ENCODE results near the gene TSPAN33.

DNA sequence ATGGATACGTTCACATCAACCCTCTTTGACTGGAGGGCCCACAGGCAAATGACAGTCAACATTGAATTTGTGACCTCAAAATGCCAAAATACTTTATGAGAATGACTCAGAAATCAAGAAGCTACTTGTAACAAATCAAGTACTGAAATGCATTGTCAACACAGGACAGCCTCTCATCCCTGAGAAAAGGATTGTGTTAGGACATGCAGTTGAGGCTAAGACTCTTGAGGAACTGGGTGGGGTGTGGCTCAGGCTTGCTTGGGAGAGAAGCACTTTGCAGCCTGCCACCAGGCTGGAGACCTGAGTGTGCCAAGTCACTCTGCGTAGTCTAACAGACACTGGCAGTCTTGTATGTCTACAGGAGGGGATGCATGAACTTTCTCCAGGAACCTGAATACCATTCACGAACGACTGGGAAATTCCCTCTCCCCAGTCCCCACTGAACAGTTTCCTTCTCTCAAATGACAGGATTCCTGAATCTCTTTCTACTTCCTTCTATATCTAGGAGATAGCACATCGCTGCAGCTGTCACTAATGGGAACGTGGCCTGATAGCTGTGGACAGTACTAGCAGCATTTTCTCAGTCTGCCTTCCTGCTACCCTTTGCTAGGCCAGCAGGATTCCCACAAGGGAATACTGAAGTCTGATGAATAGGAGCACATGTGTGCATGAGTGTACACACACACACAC lies 40.6 kb downstream of the TSPAN33 start:
- TF ChIP-seq EP300 (IDR thresholded peaks at IDR 0.05; ENCODE audit: low read depth), result no peak
- TF ChIP-seq POLR2A (IDR thresholded peaks at IDR 0.05), result no peak
- TF ChIP-seq, protein P1, sequence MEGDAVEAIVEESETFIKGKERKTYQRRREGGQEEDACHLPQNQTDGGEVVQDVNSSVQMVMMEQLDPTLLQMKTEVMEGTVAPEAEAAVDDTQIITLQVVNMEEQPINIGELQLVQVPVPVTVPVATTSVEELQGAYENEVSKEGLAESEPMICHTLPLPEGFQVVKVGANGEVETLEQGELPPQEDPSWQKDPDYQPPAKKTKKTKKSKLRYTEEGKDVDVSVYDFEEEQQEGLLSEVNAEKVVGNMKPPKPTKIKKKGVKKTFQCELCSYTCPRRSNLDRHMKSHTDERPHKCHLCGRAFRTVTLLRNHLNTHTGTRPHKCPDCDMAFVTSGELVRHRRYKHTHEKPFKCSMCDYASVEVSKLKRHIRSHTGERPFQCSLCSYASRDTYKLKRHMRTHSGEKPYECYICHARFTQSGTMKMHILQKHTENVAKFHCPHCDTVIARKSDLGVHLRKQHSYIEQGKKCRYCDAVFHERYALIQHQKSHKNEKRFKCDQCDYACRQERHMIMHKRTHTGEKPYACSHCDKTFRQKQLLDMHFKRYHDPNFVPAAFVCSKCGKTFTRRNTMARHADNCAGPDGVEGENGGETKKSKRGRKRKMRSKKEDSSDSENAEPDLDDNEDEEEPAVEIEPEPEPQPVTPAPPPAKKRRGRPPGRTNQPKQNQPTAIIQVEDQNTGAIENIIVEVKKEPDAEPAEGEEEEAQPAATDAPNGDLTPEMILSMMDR (IDR thresholded peaks at IDR 0.05), result no peak
- no peak for TF ChIP-seq POLR2AphosphoS5 (IDR thresholded peaks at IDR 0.05)
